NCI-H82 treated with DMSO at 0.1 percent for 48 hours (cell line): Measurements from ENCODE around the gene GPC5.
"Not testable (repeated sequence)": the region's sequence is repeated elsewhere in the genome, so short reads cannot be mapped to it uniquely, and the experiment has no call there.

Experiments used
- DNase-seq: peaks from one replicate; lab custom pipeline; 2025; ENCODE audit not compliant: unreplicated experiment; lab: John Stamatoyannopoulos, UW

GPC5 gene

GRCh38 chr13:92514420-92515125, 1116.2 kb downstream of the GPC5 start:
- DNase-seq: no peak

- not testable (repeated sequence) for DNase-seq
These were observed 1118.5 kb downstream of the GPC5 start for GRCh38 chr13:92516878-92517277.

- DNase-seq: not testable (repeated sequence)
These were observed 1120.2 kb downstream of the GPC5 start for GRCh38 chr13:92518622-92519021.

GRCh38 chr13:92530364-92530763, 1131.9 kb downstream of the GPC5 start:
- no peak for DNase-seq

GRCh38 chr13:92535222-92536006, 1137.0 kb downstream of the GPC5 start:
- DNase-seq: no peak

- no peak for DNase-seq
These were observed 1139.0 kb downstream of the GPC5 start for GRCh38 chr13:92537471-92537870.

- DNase-seq: no peak
These were observed 1139.7 kb downstream of the GPC5 start for GRCh38 chr13:92538164-92538563.

GRCh38 chr13:92539148-92539547, 1140.7 kb downstream of the GPC5 start:
- DNase-seq: not testable (repeated sequence)

- no peak for DNase-seq
These were observed 1148.8 kb downstream of the GPC5 start for GRCh38 chr13:92547266-92547665.

- no peak for DNase-seq
These were observed 1150.9 kb downstream of the GPC5 start for GRCh38 chr13:92549276-92549675.

GRCh38 chr13:92553470-92554114, 1155.2 kb downstream of the GPC5 start:
- DNase-seq: no peak

- DNase-seq: no peak
These were observed 1162.5 kb downstream of the GPC5 start for GRCh38 chr13:92560883-92561282.

- DNase-seq: no peak
These were observed 1166.5 kb downstream of the GPC5 start for GRCh38 chr13:92564942-92565341.

- DNase-seq: no peak
These were observed 1168.3 kb downstream of the GPC5 start for GRCh38 chr13:92566767-92567166.

- DNase-seq: no peak
These were observed 1173.8 kb downstream of the GPC5 start for GRCh38 chr13:92572190-92572589.

- DNase-seq: peak; percentile 37
These were observed 1175.1 kb downstream of the GPC5 start for GRCh38 chr13:92573467-92574057.

- DNase-seq: no peak
These were observed 1176.1 kb downstream of the GPC5 start for GRCh38 chr13:92574499-92574898.

GRCh38 chr13:92575777-92576176, 1177.4 kb downstream of the GPC5 start:
- no peak for DNase-seq

- DNase-seq: no peak
These were observed 1179.9 kb downstream of the GPC5 start for GRCh38 chr13:92578358-92578757.

- no peak for DNase-seq
These were observed 1191.5 kb downstream of the GPC5 start for GRCh38 chr13:92589955-92590354.

GRCh38 chr13:92590503-92590908, 1192.1 kb downstream of the GPC5 start:
- no peak for DNase-seq

GRCh38 chr13:92591117-92591516, 1192.7 kb downstream of the GPC5 start:
- no peak for DNase-seq
